ENCODE results near the gene FBLN2.
"Not testable (repeated sequence)": the region's sequence is repeated elsewhere in the genome, so short reads cannot be mapped to it uniquely, and the experiment has no call there.

Gene FBLN2

GRCh38 chr3:13548696-13549622, at the start of gene FBLN2:
Gene FBLN2, plus strand, starts transcription at chr3:13549125. Its CDS starts 21,231 bp downstream, at chr3:13570356.
- peak in 2 of 51 donors; percentile 12 to 25 for DNase-seq

DNA sequence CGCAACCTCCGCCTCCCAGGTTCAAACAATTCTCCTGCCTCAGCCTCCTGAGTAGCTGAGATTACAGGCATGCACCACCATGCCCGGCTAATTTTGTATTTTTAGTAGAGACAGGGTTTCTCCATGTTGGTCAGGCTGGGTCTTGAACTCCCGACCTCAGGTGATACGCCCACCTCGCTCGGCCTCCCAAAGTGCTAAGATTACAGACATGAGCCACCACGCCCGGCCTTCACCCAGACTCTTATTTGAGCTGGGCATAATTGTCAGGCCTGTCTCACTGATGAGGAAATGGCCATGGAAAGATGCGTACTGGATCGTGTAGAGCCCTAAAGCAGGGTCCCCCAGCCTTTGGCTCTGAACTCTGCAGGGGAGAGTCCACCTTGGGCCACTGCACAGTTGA, 49.7 kb upstream of the FBLN2 start:
- DNase-seq, result not testable (repeated sequence)

GRCh38 chr3:13500133-13500885, 48.6 kb upstream of the FBLN2 start:
- peak in 2 of 51 donors; percentile 11 to 16 for DNase-seq

DNA sequence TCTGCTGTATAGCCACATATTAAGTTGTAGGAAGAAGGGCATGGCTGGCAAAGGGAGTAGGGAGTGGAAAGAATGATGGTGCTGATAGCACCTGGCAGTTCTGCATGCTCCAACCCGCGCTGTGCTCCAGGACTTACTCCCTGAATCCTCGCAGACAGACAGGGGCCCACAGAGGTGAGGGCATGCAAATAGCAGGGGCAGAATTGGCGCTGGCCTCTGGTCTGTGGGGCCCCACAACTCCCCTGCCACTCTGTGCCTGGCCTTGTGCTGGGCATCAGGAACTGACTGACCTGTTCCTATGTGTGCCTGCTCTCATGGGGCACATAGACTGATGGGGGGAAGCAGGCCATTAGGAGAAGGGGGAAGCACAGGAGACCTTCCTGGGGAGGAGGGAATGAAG, 47.9 kb upstream of the FBLN2 start:
- DNase-seq, result no peak

- DNase-seq, result no peak
Measured at GRCh38 chr3:13501521-13501920, 47.4 kb upstream of the FBLN2 start.

DNA sequence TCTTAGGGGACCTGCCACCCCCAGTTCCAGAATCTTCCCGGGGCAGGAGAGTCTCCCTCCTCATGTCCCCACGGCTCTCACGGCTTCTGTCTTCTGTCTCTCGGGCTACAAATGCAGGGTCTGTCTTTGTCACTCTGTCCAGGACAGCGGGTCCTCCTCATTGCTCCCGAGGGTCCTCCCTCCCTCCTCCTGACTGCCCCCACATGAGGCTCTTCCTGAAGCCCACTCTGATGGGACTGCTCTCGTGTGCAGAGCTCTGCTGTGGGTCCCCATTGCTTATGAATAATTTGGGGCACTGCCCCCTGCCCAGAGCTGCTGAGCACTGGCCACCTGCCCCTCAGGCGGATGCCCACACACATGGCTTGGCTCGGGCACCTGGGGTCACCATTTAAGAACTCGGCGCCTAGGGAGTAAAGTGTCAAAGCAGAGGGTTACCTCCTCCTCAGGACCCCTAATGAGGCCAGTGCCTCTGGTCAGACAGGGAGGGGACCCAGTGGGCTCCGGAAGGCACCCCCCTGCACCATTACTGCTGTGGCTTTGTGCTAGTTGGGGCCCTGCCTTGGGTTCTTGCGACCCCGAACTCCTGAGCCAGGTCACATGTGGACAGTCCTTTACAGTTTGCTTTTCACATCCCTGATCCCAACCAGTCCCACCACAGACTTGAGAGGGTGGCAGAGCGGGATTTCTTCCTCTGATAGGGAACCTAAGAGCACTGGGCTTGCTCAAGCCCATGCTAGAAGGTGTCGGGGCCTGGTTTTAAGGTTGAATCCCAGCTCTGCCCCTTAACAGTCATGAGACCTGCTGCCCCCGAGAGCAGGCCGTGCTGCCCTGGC, 46.8 kb upstream of the FBLN2 start:
- no peak for DNase-seq

- no peak for DNase-seq
Measured at GRCh38 chr3:13502791-13503060, 46.2 kb upstream of the FBLN2 start.

- DNase-seq, result no peak
Measured at GRCh38 chr3:13504161-13504831, 44.6 kb upstream of the FBLN2 start.

- DNase-seq, result no peak
Measured at GRCh38 chr3:13505147-13506130, 43.5 kb upstream of the FBLN2 start.

GRCh38 chr3:13506239-13506638, 42.7 kb upstream of the FBLN2 start:
- DNase-seq, result no peak

- DNase-seq, result no peak
Measured at GRCh38 chr3:13506680-13507079, 42.2 kb upstream of the FBLN2 start.

- no peak for DNase-seq
Measured at GRCh38 chr3:13507247-13507569, 41.7 kb upstream of the FBLN2 start.

GRCh38 chr3:13507570-13508339, 41.2 kb upstream of the FBLN2 start:
- DNase-seq, result peak in 22 of 51 donors; percentile 11 to 72 (median 49)

- no peak for DNase-seq
Measured at GRCh38 chr3:13508496-13508895, 40.4 kb upstream of the FBLN2 start.

DNA sequence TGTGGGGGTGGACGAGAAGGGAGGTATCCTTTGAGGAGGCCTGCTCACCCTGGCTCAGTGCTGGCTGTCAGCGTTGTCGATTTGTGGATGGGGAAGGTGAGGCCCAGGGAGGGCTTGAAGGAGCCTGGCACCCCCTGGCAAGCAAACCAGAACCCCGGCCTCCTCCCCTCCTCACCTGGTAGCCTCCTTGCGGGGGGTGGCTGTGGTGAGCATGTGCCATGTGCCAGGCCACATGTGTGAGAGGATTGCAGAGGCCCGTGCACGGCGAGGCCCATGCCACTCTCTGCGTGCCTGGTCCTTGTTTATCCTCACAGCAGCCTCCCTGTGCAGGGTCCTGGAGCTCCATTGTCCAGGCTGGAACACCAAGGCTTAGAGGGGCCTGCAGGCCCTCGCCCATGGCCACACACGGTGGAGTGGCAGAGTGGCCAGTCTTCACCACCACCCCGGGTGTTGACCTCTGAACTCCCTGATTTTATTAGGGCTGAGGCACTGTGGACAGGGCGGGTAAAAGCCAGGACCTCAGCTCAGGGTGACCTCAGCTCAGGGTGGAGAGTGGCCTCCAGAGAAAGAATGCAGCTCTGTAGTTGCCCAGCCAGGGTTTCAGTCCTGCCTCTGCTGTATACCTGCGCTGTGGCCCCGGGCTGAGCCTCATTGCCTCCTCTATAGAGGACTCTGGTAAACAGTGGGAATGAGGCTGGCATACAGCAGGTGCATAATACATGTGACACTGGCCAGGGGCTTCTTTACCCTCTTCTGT, 39.7 kb upstream of the FBLN2 start:
- no peak for DNase-seq

DNA sequence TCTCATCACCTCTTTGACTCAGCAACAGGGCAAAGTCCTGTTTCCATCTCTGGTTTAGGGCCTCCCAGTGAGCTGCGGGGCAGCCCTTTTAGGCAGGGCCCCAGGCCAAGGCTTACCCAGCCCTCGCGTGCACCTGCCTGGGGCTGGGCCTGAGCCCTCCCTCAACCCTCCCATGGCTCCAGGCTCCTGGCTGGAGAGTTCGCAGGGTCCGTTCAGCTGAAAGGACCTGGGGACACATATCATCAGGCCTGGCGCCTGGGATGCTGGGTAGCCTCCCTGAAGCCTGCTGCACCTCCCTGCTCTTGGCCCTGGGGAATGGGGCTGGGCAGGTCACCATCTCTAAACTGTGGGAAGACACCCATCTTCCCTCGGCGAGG, 39.1 kb upstream of the FBLN2 start:
- no peak for DNase-seq

- no peak for DNase-seq
Measured at GRCh38 chr3:13512451-13512850, 36.5 kb upstream of the FBLN2 start.

GRCh38 chr3:13513051-13513912, 35.6 kb upstream of the FBLN2 start:
- no peak for DNase-seq
